Fibroblast of skin of left biceps (primary cell): ENCODE data around the gene FTSJ1.
A peak's percentile ranks its signal among the peaks of the same experiment; 100 is the strongest.
"Not testable (repeated sequence)": the region's sequence is repeated elsewhere in the genome, so short reads cannot be mapped to it uniquely, and the experiment has no call there.

ENCODE experiments used
- DNase-seq, 2 experiments: peaks; one replicate each; pipeline ENCODE4 v3.0.0-alpha.2; 2013; ENCODE audit warnings: low read depth in 2 of 2

The FTSJ1 gene

DNA sequence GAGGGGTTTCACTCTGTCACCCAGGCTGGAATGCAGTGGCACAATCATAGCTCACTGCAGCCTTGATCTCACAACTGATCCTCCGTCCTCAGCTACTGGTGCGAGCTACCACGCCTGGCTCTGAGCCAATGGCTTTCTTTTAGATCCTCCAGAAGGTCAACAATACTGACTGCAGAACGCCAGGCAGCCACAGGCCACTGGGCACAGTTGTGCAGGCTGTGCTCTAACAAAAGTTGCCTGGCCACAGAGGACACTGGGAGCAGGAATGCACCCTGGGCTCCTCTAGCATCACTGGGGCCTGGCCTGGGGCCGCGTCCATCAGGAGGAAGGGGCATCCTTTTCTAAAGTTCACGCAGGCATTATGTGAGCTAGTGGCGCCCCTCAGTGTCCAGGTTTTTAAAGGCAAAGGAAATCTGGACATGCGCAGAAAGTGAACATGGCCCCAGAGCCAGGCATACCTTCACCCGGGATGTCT, 17.9 kb downstream of the FTSJ1 start:
- DNase-seq: no peak

DNA sequence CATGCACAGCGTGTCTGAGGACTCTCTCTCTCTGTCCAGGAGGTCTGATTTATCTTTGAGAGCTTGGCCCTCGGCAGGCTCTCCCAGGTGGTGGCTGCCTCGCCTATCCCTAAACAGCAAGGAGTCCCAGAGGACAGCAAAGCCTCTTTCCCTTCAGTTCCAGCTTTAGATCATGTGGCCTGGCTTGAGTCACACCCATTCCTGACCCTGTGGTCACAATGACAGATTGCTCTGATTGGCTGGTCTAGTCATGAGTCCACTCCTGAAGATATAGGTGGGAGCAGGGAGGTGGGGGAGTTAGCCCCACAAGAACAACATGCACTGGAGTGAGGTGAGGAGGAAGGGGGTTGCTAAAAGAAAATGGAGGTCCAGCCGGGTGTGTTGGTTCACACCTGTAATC, 20.7 kb downstream of the FTSJ1 start:
- no peak for DNase-seq

DNA sequence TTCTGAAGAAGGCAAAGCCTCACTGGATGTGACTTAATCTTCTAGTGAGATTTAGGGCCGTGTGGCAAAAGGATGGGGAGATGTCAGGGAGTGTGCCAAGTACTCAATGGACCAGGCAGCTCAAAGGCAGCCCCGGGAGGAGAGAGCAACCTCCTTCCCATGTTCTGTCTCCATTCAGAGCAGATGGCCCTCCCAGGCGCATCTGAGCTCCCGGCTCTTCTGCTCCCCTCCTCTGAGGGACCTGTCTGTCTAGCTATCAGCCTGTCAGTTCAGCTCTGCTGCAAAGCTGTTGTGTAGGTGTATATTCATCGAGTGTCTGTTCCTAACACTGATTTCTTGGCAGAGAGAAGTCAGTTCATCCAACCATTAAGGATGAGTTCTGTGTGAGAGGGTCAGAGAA, 21.9 kb downstream of the FTSJ1 start:
- no peak for DNase-seq

DNA sequence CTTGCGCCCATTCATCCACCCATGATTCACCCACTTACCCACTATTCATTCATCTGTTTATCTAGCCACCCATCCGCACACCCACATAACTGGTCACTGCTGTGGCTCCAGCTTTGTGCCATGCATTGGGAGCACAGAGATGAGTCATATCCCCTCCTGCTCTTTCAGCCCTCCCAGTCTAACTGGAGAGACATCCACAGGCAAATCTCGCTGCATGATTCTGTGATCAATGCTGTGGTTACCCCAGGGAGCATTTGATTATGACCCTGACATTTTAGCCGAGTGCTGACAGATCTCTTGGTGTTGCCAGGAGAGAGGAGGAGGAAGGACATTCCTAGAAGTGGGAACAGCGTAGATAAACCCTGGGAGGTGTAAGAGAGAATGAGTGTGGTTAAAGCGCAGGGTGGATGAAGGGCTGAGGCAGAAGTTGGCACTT, 22.4 kb downstream of the FTSJ1 start:
- DNase-seq: peak in 1 of 2 experiments; percentile 18

- DNase-seq: no peak
Observed at GRCh38 chrX:48504261-48504660, 28.3 kb downstream of the FTSJ1 start.

DNA sequence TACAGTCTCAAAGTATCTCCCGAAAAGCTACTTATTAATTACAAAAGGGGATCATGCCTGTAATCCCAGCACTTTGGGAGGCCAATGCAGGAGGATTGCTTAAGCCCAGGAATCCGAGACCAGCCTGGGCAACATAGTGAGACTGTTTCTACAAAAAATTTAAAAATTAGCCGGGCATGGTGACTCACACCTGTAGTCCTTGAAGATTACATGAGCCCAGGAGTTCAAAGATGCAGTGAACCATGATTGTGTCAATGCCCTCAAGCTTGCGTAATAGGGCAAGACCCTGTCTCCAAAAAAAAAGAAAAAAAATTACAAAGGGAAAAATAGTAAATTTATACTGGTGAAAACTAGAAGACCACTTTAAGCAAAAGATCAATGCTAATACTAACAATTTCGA, 29.5 kb downstream of the FTSJ1 start:
- DNase-seq: no peak

DNA sequence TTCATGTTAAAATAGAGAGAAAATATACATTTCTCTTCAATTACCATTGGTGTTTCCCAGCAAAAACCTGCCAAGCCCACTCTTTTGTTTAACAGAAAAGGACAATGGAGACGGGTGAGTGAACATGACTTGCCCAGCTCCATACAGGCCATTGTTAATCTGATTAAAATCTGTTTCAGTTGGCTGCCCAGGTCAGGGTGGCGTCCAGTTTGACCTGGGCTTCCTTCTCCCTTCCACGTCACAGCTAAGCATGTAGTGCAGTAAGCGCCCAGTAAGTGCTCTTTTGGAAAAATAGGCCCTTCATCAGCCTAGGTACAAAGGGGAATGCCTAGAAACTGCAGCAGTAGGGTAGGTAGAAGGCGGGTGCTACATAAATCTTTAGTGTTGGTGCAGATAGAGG, 31.2 kb downstream of the FTSJ1 start:
- DNase-seq: no peak

GRCh38 chrX:48508400-48509244, 32.6 kb downstream of the FTSJ1 start, which contains the start of gene PORCN:
Gene PORCN, plus strand, starts transcription at chrX:48508992. Its CDS starts 829 bp downstream, at chrX:48509821.
- DNase-seq: no peak

- DNase-seq: no peak
Observed at GRCh38 chrX:48509245-48509590, 33.2 kb downstream of the FTSJ1 start.

GRCh38 chrX:48509619-48510018, 33.6 kb downstream of the FTSJ1 start:
- DNase-seq: no peak

GRCh38 chrX:48511560-48511959, 35.6 kb downstream of the FTSJ1 start:
- no peak for DNase-seq

DNA sequence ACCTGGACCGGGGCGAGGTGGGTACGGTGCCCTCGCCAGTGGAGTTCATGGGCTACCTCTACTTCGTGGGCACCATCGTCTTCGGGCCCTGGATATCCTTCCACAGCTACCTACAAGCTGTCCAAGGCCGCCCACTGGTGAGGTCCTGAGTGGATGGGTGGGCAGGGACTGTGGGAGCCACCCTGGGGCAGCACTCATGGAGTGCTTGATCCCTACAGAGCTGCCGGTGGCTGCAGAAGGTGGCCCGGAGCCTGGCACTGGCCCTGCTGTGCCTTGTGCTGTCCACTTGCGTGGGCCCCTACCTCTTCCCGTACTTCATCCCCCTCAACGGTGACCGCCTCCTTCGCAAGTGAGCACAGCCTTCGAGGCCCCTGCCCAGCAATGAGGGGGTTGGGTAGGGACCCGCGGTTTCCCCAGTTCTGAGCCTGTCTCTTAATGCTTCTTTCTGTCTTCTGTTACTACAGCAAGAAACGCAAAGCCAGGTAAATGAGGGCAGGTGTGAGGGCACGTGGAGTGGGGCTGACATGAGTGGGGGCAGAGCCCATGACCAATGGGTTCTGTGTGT, 36.5 kb downstream of the FTSJ1 start:
- no peak for DNase-seq

- no peak for DNase-seq
Observed at GRCh38 chrX:48513670-48514069, 37.7 kb downstream of the FTSJ1 start.

- no peak for DNase-seq
Observed at GRCh38 chrX:48514126-48514806, 38.3 kb downstream of the FTSJ1 start.

DNA sequence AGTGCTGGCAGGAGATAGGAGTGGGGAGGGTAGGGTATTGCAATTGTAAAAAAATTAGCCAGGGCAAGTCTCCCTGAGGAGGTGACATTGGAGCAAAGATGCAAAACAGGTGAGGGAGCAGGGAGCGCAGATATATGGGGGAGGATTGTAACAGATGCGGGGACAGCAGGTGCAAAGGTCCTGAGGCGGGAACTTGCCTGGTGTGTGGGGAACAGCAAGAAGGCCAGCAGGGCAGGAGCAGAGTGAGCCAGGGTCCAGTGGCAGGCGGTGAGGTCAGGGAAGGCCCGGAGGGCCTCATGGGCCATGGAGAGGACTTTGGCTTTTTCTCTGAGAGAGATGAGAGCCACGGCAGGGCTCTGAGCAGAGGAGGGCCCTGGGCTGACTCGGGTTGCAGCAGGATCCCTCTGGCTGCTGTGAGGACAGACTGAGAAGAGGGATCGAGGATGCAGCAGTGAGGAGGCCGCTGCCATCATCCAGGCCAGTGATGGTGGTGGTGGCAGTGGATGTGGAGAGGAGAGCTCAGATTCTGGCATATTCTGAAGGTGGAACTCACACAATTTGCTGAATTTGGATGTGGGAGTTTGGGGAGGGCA, 39.0 kb downstream of the FTSJ1 start:
- DNase-seq: no peak

DNA sequence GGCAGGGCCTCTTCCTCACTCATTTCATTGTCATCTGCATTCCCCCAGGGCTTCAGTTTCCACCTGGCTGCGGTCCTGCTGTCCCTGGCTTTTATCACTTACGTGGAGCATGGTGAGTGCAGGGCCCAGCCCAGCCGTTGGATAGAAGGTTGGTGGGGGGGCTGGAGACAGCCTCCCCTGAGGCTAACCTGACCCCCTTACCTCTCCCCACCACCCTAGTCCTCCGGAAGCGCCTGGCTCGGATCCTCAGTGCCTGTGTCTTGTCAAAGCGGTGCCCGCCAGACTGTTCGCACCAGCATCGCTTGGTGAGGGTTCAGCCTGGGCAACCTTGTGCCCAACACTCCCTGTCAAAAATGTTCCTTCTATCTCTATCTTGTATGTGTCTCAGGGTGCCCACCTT, 39.8 kb downstream of the FTSJ1 start:
- no peak for DNase-seq

GRCh38 chrX:48516285-48516684, 40.3 kb downstream of the FTSJ1 start:
- no peak for DNase-seq

DNA sequence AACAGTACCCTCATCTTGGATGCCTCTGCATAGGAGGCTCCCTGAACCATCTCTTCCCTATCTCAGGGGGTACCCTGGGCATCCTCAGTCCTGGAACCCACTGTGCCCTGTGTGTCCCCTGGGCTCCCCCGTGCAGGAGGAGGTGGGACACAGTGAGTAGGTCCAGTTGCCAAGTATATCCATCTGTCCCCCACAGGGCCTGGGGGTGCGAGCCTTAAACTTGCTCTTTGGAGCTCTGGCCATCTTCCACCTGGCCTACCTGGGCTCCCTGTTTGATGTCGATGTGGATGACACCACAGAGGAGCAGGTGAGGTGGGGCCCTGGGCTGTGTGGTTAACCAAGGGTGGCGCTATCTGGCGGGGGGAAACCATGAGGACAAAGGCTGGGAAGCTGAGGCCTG, 41.0 kb downstream of the FTSJ1 start:
- no peak for DNase-seq

GRCh38 chrX:48519481-48519880, 43.5 kb downstream of the FTSJ1 start:
- not testable (repeated sequence) for DNase-seq

- no peak for DNase-seq
Observed at GRCh38 chrX:48520455-48520854, 44.5 kb downstream of the FTSJ1 start.

DNA sequence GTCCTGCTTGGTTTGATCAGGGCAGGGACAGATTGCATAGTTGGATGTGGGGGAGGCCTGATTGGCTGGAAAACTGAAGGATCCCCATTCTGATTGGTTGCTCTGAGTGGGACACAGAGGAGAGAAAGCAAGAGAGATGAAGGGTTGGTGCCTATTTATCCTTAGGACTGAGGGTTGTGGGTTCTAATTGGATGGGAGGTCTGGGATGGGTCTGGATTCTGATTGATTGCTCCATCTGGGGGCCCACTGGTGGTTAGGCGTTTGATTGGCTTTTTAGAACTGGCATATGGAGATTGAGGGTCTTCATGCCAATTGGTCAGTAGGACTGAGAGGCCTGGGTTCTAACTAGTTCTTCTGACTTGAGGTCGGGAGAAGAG, 45.0 kb downstream of the FTSJ1 start:
- no peak for DNase-seq
